DND-41 (cell line): ENCODE measurements around the gene DNAAF5.
"Not testable (repeated sequence)": the region's sequence is repeated elsewhere in the genome, so short reads cannot be mapped to it uniquely, and the experiment has no call there.

Experiments used
- ATAC-seq: fragments of 200-7000 bp; cut with Tn5 transposase; 3 replicates; pipeline ENCODE4 v1.9.1; 2021; ENCODE audit warnings: low read depth; ENCODE audit not compliant: insufficient read depth
- DNase-seq: peaks from one replicate; pipeline ENCODE4 v3.0.0-alpha.2; 2020
- H2AFZ ChIP-seq: 2 replicates; pipeline ENCODE4 v1.6.0; 2012; ENCODE audit warnings: low read depth, low read length
- H3K27ac ChIP-seq: 2 replicates; pipeline ENCODE4 v1.5.1; 2012; ENCODE audit warnings: low read length, inconsistent platforms
- H3K27me3 ChIP-seq: fragments of 200-600 bp; sonication (generic); 2 replicates; pipeline ENCODE4 v1.6.0; 2012; ENCODE audit warnings: low read length, mild to moderate bottlenecking, inconsistent platforms; ENCODE audit not compliant: insufficient read depth, poor library complexity
- H3K36me3 ChIP-seq: 2 replicates; pipeline ENCODE4 v1.5.1; 2012; ENCODE audit warnings: low read length, inconsistent platforms; ENCODE audit not compliant: insufficient read depth
- H3K4me1 ChIP-seq: 2 replicates; pipeline ENCODE4 v1.5.1; 2012; ENCODE audit warnings: mild to moderate bottlenecking, low read length; ENCODE audit not compliant: insufficient read depth
- H3K4me2 ChIP-seq: 2 replicates; pipeline ENCODE4 v1.6.0; 2012; ENCODE audit warnings: mild to moderate bottlenecking, moderate library complexity, low read length, inconsistent platforms; ENCODE audit not compliant: insufficient read depth
- H3K4me3 ChIP-seq, 2 experiments: fragments of 200-600 bp in 1 of 2; shearing (Covaris generic) in 1 of 2; 2 replicates each; pipeline ENCODE4 v1.5.1; 2012 to 2016; ENCODE audit warnings: inconsistent platforms in 2 of 2, low read length in 2 of 2, mild to moderate bottlenecking in 2 of 2, low read depth in 1 of 2, moderate library complexity in 1 of 2
- H3K79me2 ChIP-seq: 2 replicates; pipeline ENCODE4 v1.6.0; 2012; ENCODE audit warnings: low read length, inconsistent platforms; ENCODE audit not compliant: insufficient read depth
- H3K9ac ChIP-seq: 2 replicates; pipeline ENCODE4 v1.6.0; 2012; ENCODE audit warnings: low read depth, mild to moderate bottlenecking, inconsistent platforms, low read length, moderate library complexity
- H3K9me3 ChIP-seq: 2 replicates; pipeline ENCODE4 v1.5.1; 2012; ENCODE audit warnings: low read length, moderate library complexity, mild to moderate bottlenecking, inconsistent platforms; ENCODE audit not compliant: insufficient read depth, severe bottlenecking
- H4K20me1 ChIP-seq: 2 replicates; pipeline ENCODE4 v1.6.0; 2012; ENCODE audit warnings: low read length; ENCODE audit not compliant: insufficient read depth
- EZH2 ChIP-seq: IDR thresholded peaks from 3 replicates; pipeline ENCODE4 v1.6.1; 2012; ENCODE audit warnings: borderline replicate concordance, low read depth, mild to moderate bottlenecking, moderate library complexity, low read length, inconsistent platforms; ENCODE audit not compliant: severe bottlenecking
- TF ChIP-seq, protein P1 (sequence below): IDR thresholded peaks from 2 replicates; pipeline ENCODE4 v1.5.1; 2012; ENCODE audit warnings: borderline replicate concordance, low read length, moderate library complexity, mild to moderate bottlenecking; ENCODE audit not compliant: poor library complexity, severe bottlenecking; ENCODE audit errors: extremely low read depth

Gene DNAAF5

DNA sequence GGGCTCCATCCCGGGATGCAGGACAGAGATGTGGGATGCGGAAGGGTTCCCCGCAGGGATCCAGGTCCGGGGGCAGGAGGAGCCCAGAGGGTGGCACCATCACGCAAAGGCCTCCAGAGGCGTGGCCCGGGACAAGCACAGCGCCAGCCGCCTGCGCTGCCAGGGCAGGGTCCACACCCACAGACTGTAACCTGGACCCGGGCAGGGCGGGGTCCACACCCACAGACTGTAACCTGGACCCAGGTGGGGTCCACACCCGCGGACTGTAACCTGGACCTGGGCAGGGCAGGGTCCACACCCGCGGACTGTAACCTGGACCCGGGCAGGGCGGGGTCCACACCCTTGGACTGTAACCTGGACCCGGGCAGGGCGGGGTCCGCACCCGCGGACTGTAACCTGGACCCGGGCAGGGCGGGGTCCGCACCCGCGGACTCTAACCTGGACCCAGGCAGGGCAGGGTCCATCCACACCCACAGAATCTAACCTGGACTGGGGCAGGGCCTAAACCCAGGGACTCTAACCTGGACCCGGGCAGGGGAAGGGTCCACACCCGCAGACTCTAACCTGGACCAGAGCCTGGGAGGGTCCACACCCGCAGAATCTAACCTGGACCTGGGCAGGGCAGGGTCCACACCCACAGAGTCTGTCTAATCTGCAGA is 68.3 kb downstream of the DNAAF5 start:
- ATAC-seq (no peak), DNase-seq (no peak)
- H3K36me3 ChIP-seq, result no peaks in the 10 kb centered on the region
- TF ChIP-seq, protein P1, sequence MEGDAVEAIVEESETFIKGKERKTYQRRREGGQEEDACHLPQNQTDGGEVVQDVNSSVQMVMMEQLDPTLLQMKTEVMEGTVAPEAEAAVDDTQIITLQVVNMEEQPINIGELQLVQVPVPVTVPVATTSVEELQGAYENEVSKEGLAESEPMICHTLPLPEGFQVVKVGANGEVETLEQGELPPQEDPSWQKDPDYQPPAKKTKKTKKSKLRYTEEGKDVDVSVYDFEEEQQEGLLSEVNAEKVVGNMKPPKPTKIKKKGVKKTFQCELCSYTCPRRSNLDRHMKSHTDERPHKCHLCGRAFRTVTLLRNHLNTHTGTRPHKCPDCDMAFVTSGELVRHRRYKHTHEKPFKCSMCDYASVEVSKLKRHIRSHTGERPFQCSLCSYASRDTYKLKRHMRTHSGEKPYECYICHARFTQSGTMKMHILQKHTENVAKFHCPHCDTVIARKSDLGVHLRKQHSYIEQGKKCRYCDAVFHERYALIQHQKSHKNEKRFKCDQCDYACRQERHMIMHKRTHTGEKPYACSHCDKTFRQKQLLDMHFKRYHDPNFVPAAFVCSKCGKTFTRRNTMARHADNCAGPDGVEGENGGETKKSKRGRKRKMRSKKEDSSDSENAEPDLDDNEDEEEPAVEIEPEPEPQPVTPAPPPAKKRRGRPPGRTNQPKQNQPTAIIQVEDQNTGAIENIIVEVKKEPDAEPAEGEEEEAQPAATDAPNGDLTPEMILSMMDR, result no peak
- no peak for TF ChIP-seq EZH2
- H4K20me1 ChIP-seq, result no peaks in the 10 kb centered on the region
- no peaks in the 10 kb centered on the region for H3K9me3 ChIP-seq
- H3K27me3 ChIP-seq, result no peaks in the 10 kb centered on the region
- H3K9ac ChIP-seq, result no peak overlapping the region
- H3K27ac ChIP-seq, result no peak overlapping the region
- H3K4me1 ChIP-seq, result peaks cover 2% of the 10 kb centered on the region; the same call in 1 of the 2 replicates
- H3K79me2 ChIP-seq, result no peaks in the 10 kb centered on the region
- no peak overlapping the region for H3K4me3 ChIP-seq
- no peak overlapping the region for H3K4me2 ChIP-seq
- no peak overlapping the region for H2AFZ ChIP-seq

DNA sequence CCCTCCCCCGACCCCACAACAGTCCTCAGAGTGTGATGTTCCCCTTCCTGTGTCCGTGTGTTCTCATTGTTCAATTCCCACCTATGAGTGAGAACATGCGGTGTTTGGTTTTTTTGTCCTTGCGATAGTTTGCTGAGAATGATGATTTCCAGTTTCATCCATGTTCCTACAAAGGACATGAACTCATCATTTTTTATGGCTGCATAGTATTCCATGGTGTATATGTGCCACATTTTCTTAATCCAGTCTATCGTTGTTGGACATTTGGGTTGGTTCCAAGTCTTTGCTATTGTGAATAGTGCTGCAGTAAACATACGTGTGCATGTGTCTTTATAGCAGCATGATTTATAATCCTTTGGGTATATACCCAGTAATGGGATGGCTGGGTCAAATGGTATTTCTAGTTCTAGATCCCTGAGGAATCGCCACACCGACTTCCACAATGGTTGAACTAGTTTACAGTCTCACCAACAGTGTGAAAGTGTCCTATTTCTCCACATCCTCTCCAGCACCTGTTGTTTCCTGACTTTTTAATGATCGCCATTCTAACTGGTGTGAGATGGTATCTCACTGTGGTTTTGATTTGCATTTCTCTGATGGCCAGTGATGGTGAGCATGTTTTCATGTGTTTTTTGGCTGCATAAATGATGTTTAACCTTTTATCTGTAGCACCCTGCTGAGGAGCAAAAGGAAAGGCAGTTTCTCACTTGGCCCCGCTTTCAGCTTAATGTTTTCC is 70.1 kb downstream of the DNAAF5 start:
- not testable (repeated sequence) for DNase-seq, ATAC-seq, H3K4me1 ChIP-seq

DNA sequence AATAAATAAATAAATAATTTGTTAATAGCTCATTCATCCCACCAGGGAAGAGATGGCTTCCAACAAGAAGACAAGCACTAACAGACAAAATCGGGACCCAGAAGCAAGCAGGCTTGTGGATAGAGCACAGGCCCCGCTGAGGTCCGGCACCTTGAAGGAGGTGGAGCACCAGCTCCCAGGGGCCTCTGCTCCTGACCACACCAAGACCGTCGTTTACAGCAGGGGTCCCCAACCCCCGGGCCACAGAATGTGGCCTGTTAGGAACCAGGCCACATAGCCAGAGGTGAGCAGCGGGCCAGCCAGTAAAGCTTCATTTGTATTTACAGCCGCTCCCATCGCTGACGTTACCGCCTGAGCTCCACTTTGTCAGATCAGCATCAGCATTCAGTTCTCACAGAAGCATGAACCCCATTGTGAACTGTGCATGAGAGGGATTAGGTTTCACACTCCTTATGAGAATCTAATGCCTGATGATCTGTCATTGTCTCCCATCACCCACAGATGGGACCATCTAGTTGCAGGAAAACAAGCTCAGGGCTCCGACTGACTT is 72.5 kb downstream of the DNAAF5 start:
- no peak overlapping the region for H3K4me3 ChIP-seq
- DNase-seq (no peak), ATAC-seq (no peak)
- H3K36me3 ChIP-seq, result no peaks in the 10 kb centered on the region
- H3K4me2 ChIP-seq, result no peak overlapping the region
- no peaks in the 10 kb centered on the region for H4K20me1 ChIP-seq
- H3K4me1 ChIP-seq, result peaks cover 2% of the 10 kb centered on the region; the same call in 1 of the 2 replicates
- TF ChIP-seq EZH2, result no peak
- TF ChIP-seq, protein P1, result no peak
- H3K9me3 ChIP-seq, result no peaks in the 10 kb centered on the region
- no peak overlapping the region for H2AFZ ChIP-seq
- no peaks in the 10 kb centered on the region for H3K27me3 ChIP-seq
- H3K27ac ChIP-seq, result no peak overlapping the region
- no peak overlapping the region for H3K9ac ChIP-seq
- H3K79me2 ChIP-seq, result no peaks in the 10 kb centered on the region

More for the DNA sequence above, 70.1 kb downstream of the DNAAF5 start:
- H3K4me2 ChIP-seq, H3K79me2 ChIP-seq, H3K27ac ChIP-seq, H3K9me3 ChIP-seq, H3K27me3 ChIP-seq, H4K20me1 ChIP-seq, H3K36me3 ChIP-seq, H3K9ac ChIP-seq, H2AFZ ChIP-seq, H3K4me3 ChIP-seq: not testable (repeated sequence)

DNA sequence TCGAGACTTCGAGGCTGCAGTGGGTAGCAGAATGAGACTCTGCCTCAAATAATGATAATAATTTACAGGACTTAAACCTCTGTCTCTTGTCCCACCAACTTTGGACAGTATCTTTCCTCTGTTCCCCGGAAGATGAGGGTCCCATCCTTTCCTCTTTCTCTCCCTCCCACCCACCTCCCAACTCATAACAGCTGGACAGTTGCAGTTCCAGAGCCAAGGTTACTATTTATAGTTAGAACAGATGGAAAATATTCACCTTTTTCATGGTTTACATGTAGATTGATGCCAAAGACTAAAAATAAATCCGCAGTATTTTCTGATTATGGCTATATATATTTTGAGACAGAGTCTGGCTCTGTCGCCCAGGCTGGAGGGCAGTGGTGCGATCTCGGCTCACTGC is 74.2 kb downstream of the DNAAF5 start:
- no peak overlapping the region for H3K9ac ChIP-seq
- DNase-seq, result no peak
- no peaks in the 10 kb centered on the region for H3K36me3 ChIP-seq
- H3K4me1 ChIP-seq, result peaks cover 2% of the 10 kb centered on the region; the same call in 1 of the 2 replicates
- no peak overlapping the region for H3K4me2 ChIP-seq
- no peaks in the 10 kb centered on the region for H3K79me2 ChIP-seq
- H3K9me3 ChIP-seq, result no peaks in the 10 kb centered on the region
- H3K4me3 ChIP-seq, result no peak overlapping the region
- TF ChIP-seq EZH2, result no peak
- TF ChIP-seq, protein P1, result no peak
- no peaks in the 10 kb centered on the region for H3K27me3 ChIP-seq
- H2AFZ ChIP-seq, result no peak overlapping the region
- no peak overlapping the region for H3K27ac ChIP-seq
- no peaks in the 10 kb centered on the region for H4K20me1 ChIP-seq
- no peak for ATAC-seq
